Endothelial cell of umbilical vein (primary cell): ENCODE data around the gene ZNF92.

ENCODE experiments used
- CTCF ChIP-seq, 2 donors: IDR thresholded peaks; 1 replicate in 1 of 2; 2 replicates in 1 of 2; pipeline ENCODE4 v1.5.1; 2011; ENCODE audit warnings: low read length in 2 of 2, mild to moderate bottlenecking in 2 of 2, moderate library complexity in 2 of 2, control low read depth in 1 of 2, inconsistent platforms in 1 of 2, low read depth in 1 of 2; ENCODE audit not compliant: insufficient read depth in 1 of 2; ENCODE audit errors: extremely low read depth in 1 of 2
- EZH2 ChIP-seq: IDR thresholded peaks from 2 replicates; pipeline ENCODE4 v1.6.1; 2012; ENCODE audit warnings: borderline replicate concordance, low read depth, mild to moderate bottlenecking, moderate library complexity, low read length, inconsistent platforms; ENCODE audit not compliant: severe bottlenecking
- POLR2A ChIP-seq: IDR thresholded peaks from 2 replicates; pipeline ENCODE4 v1.6.1; 2012; ENCODE audit warnings: low read depth, mild to moderate bottlenecking, control low read depth, low read length

- TF ChIP-seq CTCF (IDR thresholded peaks at IDR 0.05; ENCODE audit: extremely low read depth in 1 of 2, insufficient read depth in 1 of 2, low read depth in 1 of 2, low read length in 2 of 2): no peak
- TF ChIP-seq POLR2A: no peak
- no peak for TF ChIP-seq EZH2
Measured at GRCh38 chr7:65444899-65445823, 71.5 kb downstream of the ZNF92 start.
